H1 (cell line): ENCODE results near the gene GSG1L. TPM values are rescaled to one million over a fixed set of nuclear protein-coding genes. Genes with fewer than 3 reads are reported as not detected.

Source experiments
- CTCF ChIA-PET: fragments of 300-600 bp; sonication (Branson Sonifier 250); formaldehyde crosslinking; loops from one replicate; lab custom pipeline; 2021; ENCODE audit not compliant: partially characterized antibody; lab: Charles Lee
- POLR2A ChIA-PET: fragments of 300-600 bp; sonication (Branson Sonifier 250); formaldehyde crosslinking; loops from one replicate; lab custom pipeline; 2021; ENCODE audit warnings: inconsistent platforms; ENCODE audit not compliant: partially characterized antibody; lab: Charles Lee
- DNase-seq, 2 experiments: peaks; one replicate each; pipeline versions ENCODE4 v3.0.0 to v3.0.0-alpha.2; 2010 to 2022; ENCODE audit warnings: low spot score in 2 of 2, low read depth in 1 of 2, mixed read lengths in 1 of 2
- FAIRE-seq: peaks from 2 replicates; lab custom pipeline; 2011; peaks lifted over from hg19 to GRCh38; lab: Jason Lieb, UNC
- H2AFZ ChIP-seq: 2 replicates; pipeline ENCODE4 v1.8.1; 2012; ENCODE audit warnings: low read length, inconsistent platforms
- H2AK5ac ChIP-seq: 2 replicates; pipeline ENCODE4 v1.6.1; 2013; ENCODE audit warnings: low read depth, low read length
- H2BK120ac ChIP-seq: replicated peaks from 2 replicates; pipeline ENCODE3; 2013; ENCODE audit warnings: low read depth, low read length, inconsistent platforms
- H2BK12ac ChIP-seq: 2 replicates; pipeline ENCODE4 v1.6.1; 2013; ENCODE audit warnings: low read depth, low read length
- H2BK15ac ChIP-seq: 2 replicates; pipeline ENCODE4 v1.6.1; 2013; ENCODE audit warnings: low read length
- H2BK20ac ChIP-seq: 2 replicates; pipeline ENCODE4 v1.6.1; 2013; ENCODE audit warnings: low read length
- H2BK5ac ChIP-seq: 2 replicates; pipeline ENCODE4 v1.6.1; 2013; ENCODE audit warnings: low read depth, low read length
- H3K14ac ChIP-seq: 2 replicates; pipeline ENCODE4 v1.6.1; 2013; ENCODE audit warnings: inconsistent platforms; ENCODE audit not compliant: insufficient read length
- H3K18ac ChIP-seq: 2 replicates; pipeline ENCODE4 v1.6.1; 2013; ENCODE audit warnings: low read length; ENCODE audit errors: extremely low read depth
- H3K23ac ChIP-seq: 2 replicates; pipeline ENCODE4 v1.6.1; 2013; ENCODE audit warnings: inconsistent platforms; ENCODE audit not compliant: insufficient read length
- H3K23me2 ChIP-seq: 2 replicates; pipeline ENCODE4 v1.6.1; 2013; ENCODE audit warnings: low read depth, low read length
- H3K27ac ChIP-seq: 2 replicates; pipeline ENCODE4 v1.6.1; 2011; ENCODE audit warnings: low read depth, low read length, inconsistent platforms
- H3K27me3 ChIP-seq, 4 experiments: replicated peaks in 1 of 4; 1 replicate in 1 of 4; 2 replicates in 3 of 4; pipeline versions ENCODE4 v1.6.1 to v1.8.1; 2011 to 2013; ENCODE audit warnings: low read length in 3 of 4, mild to moderate bottlenecking in 3 of 4, inconsistent platforms in 2 of 4, mixed read lengths in 2 of 4, moderate library complexity in 1 of 4; ENCODE audit not compliant: control insufficient read depth in 3 of 4, insufficient read depth in 3 of 4; ENCODE audit errors: extremely low read depth in 1 of 4
- H3K36me3 ChIP-seq, 4 experiments: 2 replicates each; pipeline versions ENCODE4 v1.6.1 to v1.8.1; 2011 to 2013; ENCODE audit warnings: mild to moderate bottlenecking in 4 of 4, low read length in 3 of 4, moderate library complexity in 2 of 4, control low read depth in 1 of 4, inconsistent platforms in 1 of 4; ENCODE audit not compliant: insufficient read depth in 4 of 4, control insufficient read depth in 2 of 4
- H3K4ac ChIP-seq: replicated peaks from 2 replicates; pipeline ENCODE3; 2013; ENCODE audit warnings: low read length, low read depth, mixed read lengths, inconsistent platforms; ENCODE audit not compliant: insufficient read length
- H3K4me1 ChIP-seq, 4 experiments: replicated peaks in 1 of 4; 1 replicate in 1 of 4; 2 replicates in 3 of 4; pipeline versions ENCODE4 v1.6.1 to v1.8.1; 2011 to 2013; ENCODE audit warnings: low read length in 3 of 4, inconsistent platforms in 2 of 4, mixed read lengths in 1 of 4; ENCODE audit not compliant: insufficient read depth in 4 of 4, control insufficient read depth in 3 of 4
- H3K4me2 ChIP-seq, 2 experiments: 2 replicates each; pipeline versions ENCODE4 v1.6.1 to v1.8.1; 2011 to 2013; ENCODE audit warnings: low read depth in 2 of 2, low read length in 2 of 2, control low read depth in 1 of 2, inconsistent platforms in 1 of 2, mild to moderate bottlenecking in 1 of 2; ENCODE audit not compliant: insufficient read depth in 1 of 2
- H3K4me3 ChIP-seq, 4 experiments: fragments of 200-600, 300-600 bp in 1 of 4; sonication (generic), shearing (Covaris generic), sonication (Bioruptor Twin) in 1 of 4; 2 replicates each; pipeline versions ENCODE4 v1.5.1 to v1.8.1; 2011 to 2016; ENCODE audit warnings: low read length in 4 of 4, low read depth in 3 of 4, control low read depth in 2 of 4, inconsistent platforms in 2 of 4, mild to moderate bottlenecking in 2 of 4, mixed read lengths in 1 of 4, moderate library complexity in 1 of 4; ENCODE audit not compliant: insufficient read depth in 2 of 4; ENCODE audit errors: extremely low read depth in 1 of 4
- H3K56ac ChIP-seq: replicated peaks from 2 replicates; pipeline ENCODE3; 2013; ENCODE audit warnings: low read depth, mild to moderate bottlenecking, mixed read lengths, low read length, inconsistent platforms; ENCODE audit not compliant: insufficient read length
- H3K79me1 ChIP-seq: 2 replicates; pipeline ENCODE4 v1.6.1; 2013; ENCODE audit warnings: low read depth, low read length, control low read depth
- H3K79me2 ChIP-seq, 2 experiments: 2 replicates each; pipeline versions ENCODE4 v1.6.1 to v1.8.1; 2012 to 2013; ENCODE audit warnings: low read length in 2 of 2, mild to moderate bottlenecking in 2 of 2, inconsistent platforms in 1 of 2; ENCODE audit not compliant: insufficient read depth in 2 of 2, control insufficient read depth in 1 of 2
- H3K9ac ChIP-seq, 4 experiments: replicated peaks in 1 of 4; 1 replicate in 1 of 4; 2 replicates in 3 of 4; pipeline versions ENCODE4 v1.6.1 to v1.8.1; 2011 to 2013; ENCODE audit warnings: low read depth in 3 of 4, low read length in 3 of 4, control low read depth in 2 of 4, mild to moderate bottlenecking in 2 of 4, moderate library complexity in 2 of 4, inconsistent platforms in 1 of 4; ENCODE audit errors: extremely low read depth in 1 of 4
- H3K9me3 ChIP-seq, 2 experiments: 2 replicates each; pipeline versions ENCODE4 v1.6.1 to v1.8.1; 2012 to 2013; ENCODE audit warnings: mild to moderate bottlenecking in 2 of 2, moderate library complexity in 2 of 2, control low read depth in 1 of 2, inconsistent platforms in 1 of 2, low read depth in 1 of 2, low read length in 1 of 2, mixed read lengths in 1 of 2; ENCODE audit not compliant: insufficient read depth in 2 of 2
- H4K20me1 ChIP-seq, 2 experiments: replicated peaks in 1 of 2; 2 replicates each; pipeline versions ENCODE3 to v1.8.1; 2011 to 2013; ENCODE audit warnings: inconsistent platforms in 2 of 2, low read length in 2 of 2, mild to moderate bottlenecking in 1 of 2; ENCODE audit not compliant: insufficient read depth in 2 of 2, control insufficient read depth in 1 of 2
- H4K5ac ChIP-seq: 2 replicates; pipeline ENCODE4 v1.6.1; 2013; ENCODE audit warnings: low read length, low read depth, mixed read lengths, inconsistent platforms; ENCODE audit not compliant: insufficient read length
- H4K8ac ChIP-seq: 2 replicates; pipeline ENCODE4 v1.8.0; 2013; ENCODE audit warnings: mild to moderate bottlenecking, moderate library complexity, low read length, inconsistent platforms; ENCODE audit not compliant: insufficient read depth; ENCODE audit errors: extremely low read depth
- H4K91ac ChIP-seq: replicated peaks from 2 replicates; pipeline ENCODE3; 2013; ENCODE audit warnings: low read length, mixed read lengths, inconsistent platforms; ENCODE audit not compliant: insufficient read length
- FOSL1 ChIP-seq: IDR thresholded peaks from 2 replicates; pipeline ENCODE4 v1.6.1; 2011; ENCODE audit warnings: mild to moderate bottlenecking, low read depth, low read length, moderate library complexity; ENCODE audit not compliant: insufficient read depth
- MAFK ChIP-seq: IDR thresholded peaks from 2 replicates; pipeline ENCODE4 v1.6.1; 2012; ENCODE audit warnings: low read depth, mild to moderate bottlenecking, improper control_type of control experiment, low read length
- NRF1 ChIP-seq: IDR thresholded peaks from 2 replicates; pipeline ENCODE4 v1.6.1; 2011; ENCODE audit warnings: mild to moderate bottlenecking, low read depth, low read length, improper control_type of control experiment
- SP1 ChIP-seq: IDR thresholded peaks from 2 replicates; pipeline ENCODE4 v1.6.1; 2011; ENCODE audit warnings: low read depth, low read length
- TAF1 ChIP-seq: IDR thresholded peaks from 2 replicates; pipeline ENCODE4 v1.6.1; 2011; ENCODE audit warnings: mild to moderate bottlenecking, low read depth, low read length
- WGBS, 2 experiments: shearing (Covaris generic) in 1 of 2; methylation state at CpG; one replicate each; pipeline versions ENCODE4 v1.1.6 to v1.1.7; 2013 to 2015; ENCODE audit warnings: low lambda C conversion rate in 2 of 2, mixed read lengths in 2 of 2, inconsistent platforms in 1 of 2, low coverage in 1 of 2, missing lambda C conversion rate in 1 of 2; ENCODE audit not compliant: insufficient replicate concordance in 2 of 2, insufficient coverage in 1 of 2, insufficient read length in 1 of 2; ENCODE audit errors: extremely low coverage in 1 of 2, missing lambda C conversion rate in 1 of 2; 5-methylcytosine and 5-hydroxymethylcytosine counted together
- polyA plus RNA-seq, 7 experiments: library from polyadenylated mRNA; depleted of rRNA in 3 of 7; stranded (reverse) in 5 of 7; unstranded in 2 of 7; fragments of >200 nt in 5 of 7; fragments of 200-250 nt in 2 of 7; gene quantifications; 1 replicate in 5 of 7; 2 replicates in 1 of 7; 4 replicates in 1 of 7; pipeline versions ENCODE4 v1.2.1 to v1.2.3, GENCODE V29; 2011 to 2013; ENCODE audit warnings: missing spikeins in 2 of 7, mixed read lengths in 2 of 7
- total RNA-seq: library from RNA; stranded (reverse); fragmentation: NEBNext Ultra II Directional; extraction: Animal tissue kit (Norgen Biotek cat#: 25700); gene quantifications from 2 replicates; pipeline ENCODE4 v1.2.1, GENCODE V29; 2021

GSG1L gene
- total and polyA plus RNA-seq, 2 of the 8 experiments (the other 6 are each of a cell fraction or from before 2014, with no cell fraction given): 0.71 to 1.1 TPM

- H2BK20ac ChIP-seq: no peak overlapping the region
- no peak overlapping the region for H2BK12ac ChIP-seq
- peak overlapping the region; percentile 58 for H4K8ac ChIP-seq
- H2AK5ac ChIP-seq: no peak overlapping the region
- no peaks in the 10 kb centered on the region for H3K79me2 ChIP-seq
- H4K5ac ChIP-seq: no peak overlapping the region
- H3K79me1 ChIP-seq: no peaks in the 10 kb centered on the region
- H3K23ac ChIP-seq: no peak overlapping the region
- no peak overlapping the region for H3K4ac ChIP-seq
- H2AFZ ChIP-seq: no peak overlapping the region
- ChIA-PET CTCF (interaction anchor here (0.8 to 10.4 kb wide), 41 partner anchors 8 to 291 kb away, joined by 3 to 158 read pairs (median 5); no protein-coding TSS in a partner anchor), POLR2A (no interaction called here)
- no peak for DNase-seq
- TF ChIP-seq SP1 (no peak), TAF1 (no peak), MAFK (no peak), FOSL1 (no peak), NRF1 (no peak)
- H3K27ac ChIP-seq: no peak overlapping the region
- H2BK120ac ChIP-seq: no peak overlapping the region
- H3K9me3 ChIP-seq: no peaks in the 10 kb centered on the region
- no peak overlapping the region for H3K4me2 ChIP-seq
- H3K18ac ChIP-seq: no peak overlapping the region
- H2BK15ac ChIP-seq: no peak overlapping the region
- WGBS, 2 experiments: 90% methylated on average over 8 of the region's 8 CpGs; no CpG with 5 or more reads in 1 of the 2 experiments
- H3K4me3 ChIP-seq: no peak overlapping the region
- no peaks in the 10 kb centered on the region for H3K27me3 ChIP-seq
- no peak overlapping the region for H3K56ac ChIP-seq
- H4K91ac ChIP-seq: no peak overlapping the region
- no peak overlapping the region for H2BK5ac ChIP-seq
- H3K36me3 ChIP-seq: no peaks in the 10 kb centered on the region
- H3K14ac ChIP-seq: no peak overlapping the region
- H3K4me1 ChIP-seq: 0 out of 7 replicates have a peak, but pooled peaks cover 0 to 5% (median under 1%) of the 10 kb centered on the region in 4 experiments
- H3K23me2 ChIP-seq: no peaks in the 10 kb centered on the region
- H3K9ac ChIP-seq: no peak overlapping the region
- no peak for FAIRE-seq
- no peaks in the 10 kb centered on the region for H4K20me1 ChIP-seq
Measured at GRCh38 chr16:27780468-27781194, 282.9 kb downstream of the GSG1L start.
